Subcutaneous adipose tissue (tissue), 4 donors: Measurements from ENCODE around the gene COL4A5. TPM values are rescaled to one million over a fixed set of nuclear protein-coding genes. Genes with fewer than 3 reads are reported as not detected.

ENCODE experiments used
- total RNA-seq, 4 donors: library from RNA; depleted of rRNA; stranded (reverse); fragments of >200 nt; gene quantifications; one replicate each; pipeline ENCODE4 v1.1.0, GENCODE V29; 2016
- TF ChIP-seq, protein P1 (sequence below): fragments of 450-650 bp; IDR thresholded peaks from one replicate; pipeline ENCODE4 v1.5.1; 2016; ENCODE audit warnings: low read depth, mild to moderate bottlenecking, control low read depth, antibody characterized with exemption, moderate library complexity

COL4A5 gene
- total RNA-seq, 4 donors from 2014 or later = 1.8 to 6.8 (median 3.2) TPM

DNA sequence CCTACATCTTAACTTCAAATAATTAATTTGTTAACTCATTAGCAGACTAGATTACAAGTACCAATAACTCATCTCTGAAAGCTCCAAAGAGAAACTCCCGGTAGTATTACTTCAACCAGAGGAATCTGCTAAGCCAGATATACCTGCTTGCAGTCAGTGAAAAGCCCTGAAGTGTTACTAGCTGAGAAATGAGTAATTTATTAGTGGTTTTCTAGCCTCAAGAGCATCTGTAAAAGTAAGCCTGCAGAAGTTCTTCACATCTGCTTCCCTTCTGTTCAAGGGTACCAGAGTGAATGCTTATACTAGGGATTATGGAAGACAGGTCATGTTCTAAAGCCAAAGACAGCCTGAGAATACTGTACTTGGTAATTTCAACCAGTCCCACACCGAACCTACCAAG lies 262.0 kb downstream of the COL4A5 start:
- TF ChIP-seq, protein P1, sequence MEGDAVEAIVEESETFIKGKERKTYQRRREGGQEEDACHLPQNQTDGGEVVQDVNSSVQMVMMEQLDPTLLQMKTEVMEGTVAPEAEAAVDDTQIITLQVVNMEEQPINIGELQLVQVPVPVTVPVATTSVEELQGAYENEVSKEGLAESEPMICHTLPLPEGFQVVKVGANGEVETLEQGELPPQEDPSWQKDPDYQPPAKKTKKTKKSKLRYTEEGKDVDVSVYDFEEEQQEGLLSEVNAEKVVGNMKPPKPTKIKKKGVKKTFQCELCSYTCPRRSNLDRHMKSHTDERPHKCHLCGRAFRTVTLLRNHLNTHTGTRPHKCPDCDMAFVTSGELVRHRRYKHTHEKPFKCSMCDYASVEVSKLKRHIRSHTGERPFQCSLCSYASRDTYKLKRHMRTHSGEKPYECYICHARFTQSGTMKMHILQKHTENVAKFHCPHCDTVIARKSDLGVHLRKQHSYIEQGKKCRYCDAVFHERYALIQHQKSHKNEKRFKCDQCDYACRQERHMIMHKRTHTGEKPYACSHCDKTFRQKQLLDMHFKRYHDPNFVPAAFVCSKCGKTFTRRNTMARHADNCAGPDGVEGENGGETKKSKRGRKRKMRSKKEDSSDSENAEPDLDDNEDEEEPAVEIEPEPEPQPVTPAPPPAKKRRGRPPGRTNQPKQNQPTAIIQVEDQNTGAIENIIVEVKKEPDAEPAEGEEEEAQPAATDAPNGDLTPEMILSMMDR = no peak

DNA sequence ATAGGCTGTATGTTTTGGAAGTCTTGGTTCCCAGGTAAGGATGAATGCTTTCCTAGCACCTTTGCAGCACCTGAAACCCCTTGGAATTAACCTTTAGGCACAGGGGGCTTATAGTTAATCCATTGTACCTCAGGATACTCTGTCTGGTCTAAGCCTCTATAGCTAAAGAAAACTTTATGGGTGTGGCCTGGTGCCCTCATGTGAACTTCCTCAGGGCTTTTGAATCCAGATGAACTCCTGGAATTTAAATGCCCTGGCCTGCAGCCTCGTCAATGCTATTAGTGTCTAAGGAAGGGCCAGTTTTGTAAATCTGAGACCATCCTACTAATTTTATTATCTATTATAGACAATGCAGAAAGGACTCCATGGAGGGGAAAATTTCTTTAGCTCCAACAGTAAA lies 262.9 kb downstream of the COL4A5 start:
- TF ChIP-seq, protein P1 = no peak

DNA sequence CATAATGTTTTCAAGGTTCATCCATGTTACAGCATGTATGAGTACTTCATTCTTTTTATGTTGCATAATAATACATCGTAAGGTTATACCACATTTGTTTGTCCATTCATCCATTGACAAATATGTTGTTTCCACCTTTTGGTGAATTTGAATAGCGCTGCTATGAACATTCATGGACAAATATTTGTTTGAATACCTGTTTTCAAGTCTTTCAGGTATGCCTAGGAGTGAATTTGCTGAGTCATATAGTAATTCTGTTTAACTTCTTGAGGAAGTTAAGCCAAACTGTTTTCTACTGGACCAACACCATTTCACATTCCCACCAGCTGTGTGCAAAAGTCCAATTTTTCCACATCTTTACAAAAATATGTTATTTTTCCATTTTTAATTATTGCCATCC lies 265.2 kb downstream of the COL4A5 start:
- TF ChIP-seq, protein P1 = no peak

DNA sequence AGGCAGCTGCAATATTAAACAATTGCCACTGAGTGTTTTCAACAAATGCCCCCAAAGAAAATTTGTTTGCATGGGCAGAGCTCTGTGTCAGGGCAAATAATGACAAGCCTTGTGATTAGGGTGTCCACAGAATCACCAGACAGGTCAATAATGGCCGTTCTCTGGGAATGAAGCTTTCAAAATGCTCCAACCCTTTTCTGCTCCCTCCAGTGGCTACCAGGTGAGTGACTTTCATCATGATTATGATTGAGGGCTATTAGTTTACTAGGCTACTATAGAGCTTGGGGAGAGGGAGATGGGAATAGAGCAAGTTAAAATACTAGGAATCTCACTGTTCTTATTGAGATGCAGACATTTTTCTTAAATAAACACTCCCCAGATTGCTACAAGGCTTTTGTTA lies 273.2 kb downstream of the COL4A5 start:
- TF ChIP-seq, protein P1 = no peak

DNA sequence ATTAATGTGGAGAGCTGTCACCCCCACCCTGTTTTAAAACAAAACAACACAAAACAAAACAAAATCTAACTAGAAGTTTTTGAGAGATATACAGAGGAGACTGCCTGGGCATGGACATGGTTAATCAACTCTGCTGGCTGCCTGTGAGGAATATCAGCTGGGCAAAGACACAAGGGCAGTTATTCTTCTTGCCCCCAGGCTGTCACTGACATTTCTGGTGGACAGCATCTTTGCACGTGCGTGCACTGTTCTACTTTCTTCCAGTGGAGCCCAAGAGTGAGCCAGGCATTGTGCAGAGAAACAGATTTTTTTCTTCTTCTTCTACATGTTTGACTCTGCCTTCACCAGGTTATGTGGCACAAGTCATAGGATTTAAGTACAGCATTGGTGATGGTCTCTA lies 282.9 kb downstream of the COL4A5 start:
- TF ChIP-seq, protein P1 = no peak

DNA sequence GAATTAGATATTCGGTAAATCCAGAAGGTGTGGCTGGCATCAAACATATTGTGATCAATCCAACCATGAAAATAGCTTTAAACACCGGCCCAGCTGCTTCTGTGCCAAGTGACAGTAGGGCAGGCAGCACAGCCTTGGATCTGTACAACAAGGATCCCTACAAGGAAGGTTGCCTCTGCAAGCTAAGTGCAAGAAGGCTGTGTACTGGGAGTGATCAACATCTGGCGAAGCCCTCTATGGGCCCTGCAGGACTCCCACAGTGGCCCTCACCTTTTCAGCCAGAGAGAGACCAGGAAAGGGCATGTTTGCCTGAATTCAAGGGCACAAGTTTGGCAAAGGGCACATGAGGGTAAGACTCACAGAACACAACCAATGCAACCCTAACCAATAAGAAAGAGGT lies 287.1 kb downstream of the COL4A5 start:
- TF ChIP-seq, protein P1 = no peak

DNA sequence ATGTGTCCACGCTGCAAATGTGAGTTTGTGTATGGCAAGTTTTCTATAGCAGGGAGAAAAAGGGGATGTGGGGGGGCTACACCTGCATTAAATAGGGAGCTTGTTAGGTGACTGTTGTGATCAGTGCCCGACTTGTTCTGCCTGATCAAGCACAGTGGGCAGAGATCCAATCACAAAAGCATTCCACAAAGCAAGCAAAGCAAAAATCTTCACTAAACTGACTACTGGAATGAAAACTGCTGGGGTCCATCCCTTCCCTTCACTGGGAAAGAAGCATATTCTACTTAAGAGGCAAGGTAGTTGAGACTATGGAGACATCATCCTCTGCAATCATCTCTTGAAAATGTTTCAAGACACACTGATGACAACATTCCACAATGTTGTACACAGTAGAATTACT lies 291.5 kb downstream of the COL4A5 start:
- TF ChIP-seq, protein P1 = no peak
